H1 (cell line): ENCODE results near the gene ZNF346. TPM values are rescaled to one million over a fixed set of nuclear protein-coding genes. Genes with fewer than 3 reads are reported as not detected.

Source experiments
- CTCF ChIA-PET: fragments of 300-600 bp; sonication (Branson Sonifier 250); formaldehyde crosslinking; loops from one replicate; lab custom pipeline; 2021; ENCODE audit not compliant: partially characterized antibody; lab: Charles Lee
- POLR2A ChIA-PET: fragments of 300-600 bp; sonication (Branson Sonifier 250); formaldehyde crosslinking; loops from one replicate; lab custom pipeline; 2021; ENCODE audit warnings: inconsistent platforms; ENCODE audit not compliant: partially characterized antibody; lab: Charles Lee
- DNase-seq, 2 experiments: peaks; one replicate each; pipeline versions ENCODE4 v3.0.0 to v3.0.0-alpha.2; 2010 to 2022; ENCODE audit warnings: low spot score in 2 of 2, low read depth in 1 of 2, mixed read lengths in 1 of 2
- FAIRE-seq: peaks from 2 replicates; lab custom pipeline; 2011; peaks lifted over from hg19 to GRCh38; lab: Jason Lieb, UNC
- H2AFZ ChIP-seq: 2 replicates; pipeline ENCODE4 v1.8.1; 2012; ENCODE audit warnings: low read length, inconsistent platforms
- H2AK5ac ChIP-seq: 2 replicates; pipeline ENCODE4 v1.6.1; 2013; ENCODE audit warnings: low read depth, low read length
- H2BK120ac ChIP-seq: replicated peaks from 2 replicates; pipeline ENCODE3; 2013; ENCODE audit warnings: low read depth, low read length, inconsistent platforms
- H2BK12ac ChIP-seq: 2 replicates; pipeline ENCODE4 v1.6.1; 2013; ENCODE audit warnings: low read depth, low read length
- H2BK15ac ChIP-seq: 2 replicates; pipeline ENCODE4 v1.6.1; 2013; ENCODE audit warnings: low read length
- H2BK20ac ChIP-seq: 2 replicates; pipeline ENCODE4 v1.6.1; 2013; ENCODE audit warnings: low read length
- H2BK5ac ChIP-seq: 2 replicates; pipeline ENCODE4 v1.6.1; 2013; ENCODE audit warnings: low read depth, low read length
- H3K14ac ChIP-seq: 2 replicates; pipeline ENCODE4 v1.6.1; 2013; ENCODE audit warnings: inconsistent platforms; ENCODE audit not compliant: insufficient read length
- H3K18ac ChIP-seq: 2 replicates; pipeline ENCODE4 v1.6.1; 2013; ENCODE audit warnings: low read length; ENCODE audit errors: extremely low read depth
- H3K23ac ChIP-seq: 2 replicates; pipeline ENCODE4 v1.6.1; 2013; ENCODE audit warnings: inconsistent platforms; ENCODE audit not compliant: insufficient read length
- H3K23me2 ChIP-seq: 2 replicates; pipeline ENCODE4 v1.6.1; 2013; ENCODE audit warnings: low read depth, low read length
- H3K27ac ChIP-seq: 2 replicates; pipeline ENCODE4 v1.6.1; 2011; ENCODE audit warnings: low read depth, low read length, inconsistent platforms
- H3K27me3 ChIP-seq, 4 experiments: replicated peaks in 1 of 4; 1 replicate in 1 of 4; 2 replicates in 3 of 4; pipeline versions ENCODE4 v1.6.1 to v1.8.1; 2011 to 2013; ENCODE audit warnings: low read length in 3 of 4, mild to moderate bottlenecking in 3 of 4, inconsistent platforms in 2 of 4, mixed read lengths in 2 of 4, moderate library complexity in 1 of 4; ENCODE audit not compliant: control insufficient read depth in 3 of 4, insufficient read depth in 3 of 4; ENCODE audit errors: extremely low read depth in 1 of 4
- H3K36me3 ChIP-seq, 4 experiments: 2 replicates each; pipeline versions ENCODE4 v1.6.1 to v1.8.1; 2011 to 2013; ENCODE audit warnings: mild to moderate bottlenecking in 4 of 4, low read length in 3 of 4, moderate library complexity in 2 of 4, control low read depth in 1 of 4, inconsistent platforms in 1 of 4; ENCODE audit not compliant: insufficient read depth in 4 of 4, control insufficient read depth in 2 of 4
- H3K4ac ChIP-seq: replicated peaks from 2 replicates; pipeline ENCODE3; 2013; ENCODE audit warnings: low read length, low read depth, mixed read lengths, inconsistent platforms; ENCODE audit not compliant: insufficient read length
- H3K4me1 ChIP-seq, 4 experiments: replicated peaks in 1 of 4; 1 replicate in 1 of 4; 2 replicates in 3 of 4; pipeline versions ENCODE4 v1.6.1 to v1.8.1; 2011 to 2013; ENCODE audit warnings: low read length in 3 of 4, inconsistent platforms in 2 of 4, mixed read lengths in 1 of 4; ENCODE audit not compliant: insufficient read depth in 4 of 4, control insufficient read depth in 3 of 4
- H3K4me2 ChIP-seq, 2 experiments: 2 replicates each; pipeline versions ENCODE4 v1.6.1 to v1.8.1; 2011 to 2013; ENCODE audit warnings: low read depth in 2 of 2, low read length in 2 of 2, control low read depth in 1 of 2, inconsistent platforms in 1 of 2, mild to moderate bottlenecking in 1 of 2; ENCODE audit not compliant: insufficient read depth in 1 of 2
- H3K4me3 ChIP-seq, 4 experiments: fragments of 200-600, 300-600 bp in 1 of 4; sonication (generic), shearing (Covaris generic), sonication (Bioruptor Twin) in 1 of 4; 2 replicates each; pipeline versions ENCODE4 v1.5.1 to v1.8.1; 2011 to 2016; ENCODE audit warnings: low read length in 4 of 4, low read depth in 3 of 4, control low read depth in 2 of 4, inconsistent platforms in 2 of 4, mild to moderate bottlenecking in 2 of 4, mixed read lengths in 1 of 4, moderate library complexity in 1 of 4; ENCODE audit not compliant: insufficient read depth in 2 of 4; ENCODE audit errors: extremely low read depth in 1 of 4
- H3K56ac ChIP-seq: replicated peaks from 2 replicates; pipeline ENCODE3; 2013; ENCODE audit warnings: low read depth, mild to moderate bottlenecking, mixed read lengths, low read length, inconsistent platforms; ENCODE audit not compliant: insufficient read length
- H3K79me1 ChIP-seq: 2 replicates; pipeline ENCODE4 v1.6.1; 2013; ENCODE audit warnings: low read depth, low read length, control low read depth
- H3K79me2 ChIP-seq, 2 experiments: 2 replicates each; pipeline versions ENCODE4 v1.6.1 to v1.8.1; 2012 to 2013; ENCODE audit warnings: low read length in 2 of 2, mild to moderate bottlenecking in 2 of 2, inconsistent platforms in 1 of 2; ENCODE audit not compliant: insufficient read depth in 2 of 2, control insufficient read depth in 1 of 2
- H3K9ac ChIP-seq, 4 experiments: replicated peaks in 1 of 4; 1 replicate in 1 of 4; 2 replicates in 3 of 4; pipeline versions ENCODE4 v1.6.1 to v1.8.1; 2011 to 2013; ENCODE audit warnings: low read depth in 3 of 4, low read length in 3 of 4, control low read depth in 2 of 4, mild to moderate bottlenecking in 2 of 4, moderate library complexity in 2 of 4, inconsistent platforms in 1 of 4; ENCODE audit errors: extremely low read depth in 1 of 4
- H3K9me3 ChIP-seq, 2 experiments: 2 replicates each; pipeline versions ENCODE4 v1.6.1 to v1.8.1; 2012 to 2013; ENCODE audit warnings: mild to moderate bottlenecking in 2 of 2, moderate library complexity in 2 of 2, control low read depth in 1 of 2, inconsistent platforms in 1 of 2, low read depth in 1 of 2, low read length in 1 of 2, mixed read lengths in 1 of 2; ENCODE audit not compliant: insufficient read depth in 2 of 2
- H4K20me1 ChIP-seq, 2 experiments: replicated peaks in 1 of 2; 2 replicates each; pipeline versions ENCODE3 to v1.8.1; 2011 to 2013; ENCODE audit warnings: inconsistent platforms in 2 of 2, low read length in 2 of 2, mild to moderate bottlenecking in 1 of 2; ENCODE audit not compliant: insufficient read depth in 2 of 2, control insufficient read depth in 1 of 2
- H4K5ac ChIP-seq: 2 replicates; pipeline ENCODE4 v1.6.1; 2013; ENCODE audit warnings: low read length, low read depth, mixed read lengths, inconsistent platforms; ENCODE audit not compliant: insufficient read length
- H4K8ac ChIP-seq: 2 replicates; pipeline ENCODE4 v1.8.0; 2013; ENCODE audit warnings: mild to moderate bottlenecking, moderate library complexity, low read length, inconsistent platforms; ENCODE audit not compliant: insufficient read depth; ENCODE audit errors: extremely low read depth
- H4K91ac ChIP-seq: replicated peaks from 2 replicates; pipeline ENCODE3; 2013; ENCODE audit warnings: low read length, mixed read lengths, inconsistent platforms; ENCODE audit not compliant: insufficient read length
- GABPA ChIP-seq: IDR thresholded peaks from 2 replicates; pipeline ENCODE4 v1.6.1; 2011; ENCODE audit warnings: mild to moderate bottlenecking, low read length, moderate library complexity, borderline replicate concordance; ENCODE audit not compliant: insufficient read depth
- GTF2F1 ChIP-seq: IDR thresholded peaks from 2 replicates; pipeline ENCODE4 v1.6.1; 2012; ENCODE audit warnings: low read depth, low read length, improper control_type of control experiment, borderline replicate concordance
- KDM4A ChIP-seq: IDR thresholded peaks from one replicate; pipeline ENCODE4 v1.7.1; 2012; ENCODE audit warnings: low read depth, mild to moderate bottlenecking, moderate library complexity, low read length, inconsistent platforms; ENCODE audit not compliant: severe bottlenecking
- MAX ChIP-seq: IDR thresholded peaks from 2 replicates; pipeline ENCODE4 v1.6.1; 2012; ENCODE audit warnings: inconsistent platforms
- POLR2AphosphoS5 ChIP-seq: IDR thresholded peaks from 2 replicates; pipeline ENCODE4 v1.6.1; 2011; ENCODE audit warnings: low read depth, low read length
- RNF2 ChIP-seq: fragments of 200-900, 300-1000 bp; sonication (generic); IDR thresholded peaks from 2 replicates; pipeline ENCODE4 v1.7.1; 2016; ENCODE audit warnings: borderline replicate concordance, low read depth, mild to moderate bottlenecking, antibody characterized with exemption, low read length; ENCODE audit not compliant: poor library complexity, severe bottlenecking; ENCODE audit errors: missing control alignments
- RXRA ChIP-seq: IDR thresholded peaks from 2 replicates; pipeline ENCODE4 v1.6.1; 2011; ENCODE audit warnings: low read depth, mild to moderate bottlenecking, low read length, moderate library complexity; ENCODE audit not compliant: insufficient read depth
- SIX5 ChIP-seq: IDR thresholded peaks from 2 replicates; pipeline ENCODE4 v1.6.1; 2011; ENCODE audit warnings: mild to moderate bottlenecking, low read depth, low read length
- SRF ChIP-seq: IDR thresholded peaks from 2 replicates; pipeline ENCODE4 v1.6.1; 2011; ENCODE audit warnings: mild to moderate bottlenecking, low read depth, low read length, moderate library complexity
- SUZ12 ChIP-seq: fragments of 200-600 bp; sonication (generic); IDR thresholded peaks from 2 replicates; pipeline ENCODE4 v1.6.1; 2012; ENCODE audit warnings: mild to moderate bottlenecking, inconsistent platforms, low read length, moderate library complexity, mixed read lengths
- TCF12 ChIP-seq: IDR thresholded peaks from 2 replicates; pipeline ENCODE4 v1.6.1; 2011; ENCODE audit warnings: low read depth, mild to moderate bottlenecking, low read length
- WGBS, 2 experiments: shearing (Covaris generic) in 1 of 2; methylation state at CpG; one replicate each; pipeline versions ENCODE4 v1.1.6 to v1.1.7; 2013 to 2015; ENCODE audit warnings: low lambda C conversion rate in 2 of 2, mixed read lengths in 2 of 2, inconsistent platforms in 1 of 2, low coverage in 1 of 2, missing lambda C conversion rate in 1 of 2; ENCODE audit not compliant: insufficient replicate concordance in 2 of 2, insufficient coverage in 1 of 2, insufficient read length in 1 of 2; ENCODE audit errors: extremely low coverage in 1 of 2, missing lambda C conversion rate in 1 of 2; 5-methylcytosine and 5-hydroxymethylcytosine counted together
- polyA plus RNA-seq, 7 experiments: library from polyadenylated mRNA; depleted of rRNA in 3 of 7; stranded (reverse) in 5 of 7; unstranded in 2 of 7; fragments of >200 nt in 5 of 7; fragments of 200-250 nt in 2 of 7; gene quantifications; 1 replicate in 5 of 7; 2 replicates in 1 of 7; 4 replicates in 1 of 7; pipeline versions ENCODE4 v1.2.1 to v1.2.3, GENCODE V29; 2011 to 2013; ENCODE audit warnings: missing spikeins in 2 of 7, mixed read lengths in 2 of 7
- total RNA-seq: library from RNA; stranded (reverse); fragmentation: NEBNext Ultra II Directional; extraction: Animal tissue kit (Norgen Biotek cat#: 25700); gene quantifications from 2 replicates; pipeline ENCODE4 v1.2.1, GENCODE V29; 2021
- TF ChIP-seq, protein P1 (sequence below): IDR thresholded peaks from 2 replicates; pipeline ENCODE4 v1.6.1; 2011; ENCODE audit warnings: low read length, improper control_type of control experiment

The ZNF346 gene
- total and polyA plus RNA-seq, 2 of the 8 experiments (the other 6 are each of a cell fraction or from before 2014, with no cell fraction given) = 19.9 to 20.8 TPM

DNA sequence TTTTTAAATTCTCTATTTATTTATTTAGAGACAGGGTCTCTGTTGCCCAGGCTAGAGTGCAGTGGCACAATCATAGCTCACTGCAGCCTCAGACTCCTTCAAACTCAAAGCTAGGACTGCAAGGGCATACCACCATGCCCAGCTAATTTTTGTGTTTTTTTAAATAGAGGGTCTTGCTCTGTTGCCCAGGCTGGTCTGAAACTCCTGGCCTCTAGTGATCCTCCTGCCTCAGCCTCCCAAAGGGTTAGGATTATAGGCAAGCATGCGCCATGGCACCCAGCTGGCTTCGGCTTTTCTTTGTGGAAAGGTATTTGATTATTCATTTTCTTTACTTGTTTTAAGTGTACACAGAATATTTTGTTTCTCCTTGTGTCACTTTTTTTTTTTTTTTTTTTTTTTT is 5.2 kb downstream of the ZNF346 start:
- no peak overlapping the region for H3K4ac ChIP-seq
- CTCF ChIA-PET = interaction anchor here (0.6 to 1.3 kb wide), 2 partner anchors 15 to 1057 kb away, joined by 3 to 5 read pairs; no protein-coding TSS in a partner anchor
- TF ChIP-seq RXRA (no peak), MAX (no peak), TCF12 (no peak), GABPA (no peak), POLR2AphosphoS5 (no peak), SRF (no peak), RNF2 (no peak), SIX5 (no peak), KDM4A (no peak), SUZ12 (no peak), GTF2F1 (no peak)
- TF ChIP-seq, protein P1, sequence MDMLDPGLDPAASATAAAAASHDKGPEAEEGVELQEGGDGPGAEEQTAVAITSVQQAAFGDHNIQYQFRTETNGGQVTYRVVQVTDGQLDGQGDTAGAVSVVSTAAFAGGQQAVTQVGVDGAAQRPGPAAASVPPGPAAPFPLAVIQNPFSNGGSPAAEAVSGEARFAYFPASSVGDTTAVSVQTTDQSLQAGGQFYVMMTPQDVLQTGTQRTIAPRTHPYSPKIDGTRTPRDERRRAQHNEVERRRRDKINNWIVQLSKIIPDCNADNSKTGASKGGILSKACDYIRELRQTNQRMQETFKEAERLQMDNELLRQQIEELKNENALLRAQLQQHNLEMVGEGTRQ = no peak

More for the DNA sequence above, 5.2 kb downstream of the ZNF346 start:
- Histone ChIP-seq H2AK5ac (no peak overlapping the region), H3K27ac (no peak overlapping the region), H3K4me1 (no peaks in the 10 kb centered on the region; a peak in 1 of 7 replicates), H2AFZ (no peak overlapping the region), H4K20me1 (peaks cover 0 to 1% of the 10 kb centered on the region in 2 experiments), H2BK20ac (no peak overlapping the region), H3K56ac (no peak overlapping the region), H3K18ac (no peak overlapping the region), H3K23me2 (peaks cover 7% of the 10 kb centered on the region; the same call in 1 of the 2 replicates), H2BK5ac (no peak overlapping the region), H3K4me3 (no peak overlapping the region), H4K91ac (no peak overlapping the region), H3K79me2 (peaks cover 0 to 33% of the 10 kb centered on the region in 2 experiments; a peak in 2 of 4 replicates), H3K9ac (no peak overlapping the region), H3K23ac (no peak overlapping the region), H3K4me2 (no peak overlapping the region), H4K8ac (no peak overlapping the region), H3K36me3 (peaks cover 0 to 9% (median 2%) of the 10 kb centered on the region in 4 experiments; a peak in 3 of 8 replicates), H3K14ac (no peak overlapping the region), H2BK15ac (no peak overlapping the region), H3K27me3 (no peaks in the 10 kb centered on the region), H2BK120ac (no peak overlapping the region), H3K79me1 (0 out of 2 replicates have a peak, but pooled peaks cover 4% of the 10 kb centered on the region), H3K9me3 (no peaks in the 10 kb centered on the region), H2BK12ac (no peak overlapping the region), H4K5ac (no peak overlapping the region)
- DNase-seq = no peak
- FAIRE-seq = no peak
- 97% methylated on average over 2 of the region's 2 CpGs; no CpG with 5 or more reads in 1 of the 2 experiments for WGBS, 2 experiments
- POLR2A ChIA-PET = interaction anchor here (0.7 to 1.2 kb wide), 2 partner anchors 23 to 886 kb away, joined by 3 read pairs; no protein-coding TSS in a partner anchor
